HCT116 (cell line): ENCODE results near the gene CCNL2.

Source experiments
- CEBPB ChIP-seq: IDR thresholded peaks from 2 replicates; pipeline ENCODE4 v1.6.1; 2012; ENCODE audit warnings: low read depth
- CTCF ChIP-seq, 3 experiments: fragments of 200-600 bp in 1 of 3; sonication (generic) in 1 of 3; IDR thresholded peaks in 2 of 3; conservative IDR thresholded peaks in 1 of 3; 2 replicates each; pipeline ENCODE4 v1.5.1; 2012 to 2017; ENCODE audit warnings: low read depth in 2 of 3, low read length in 2 of 3, antibody characterized with exemption in 1 of 3, borderline replicate concordance in 1 of 3, control low read depth in 1 of 3, mild to moderate bottlenecking in 1 of 3, mixed read lengths in 1 of 3, mixed run types in 1 of 3, moderate library complexity in 1 of 3; ENCODE audit not compliant: insufficient read depth in 1 of 3
- EZH2 ChIP-seq: fragments of 200-600 bp; sonication (generic); IDR thresholded peaks from 2 replicates; pipeline ENCODE4 v1.6.1; 2017; ENCODE audit warnings: antibody characterized with exemption, mixed run types
- JUND ChIP-seq: IDR thresholded peaks from 2 replicates; pipeline ENCODE4 v1.6.1; 2012
- MAX ChIP-seq: IDR thresholded peaks from 2 replicates; pipeline ENCODE4 v1.6.1; 2012
- POLR2A ChIP-seq: IDR thresholded peaks from 2 replicates; pipeline ENCODE4 v1.7.0; 2011; ENCODE audit warnings: borderline replicate concordance; ENCODE audit not compliant: insufficient read depth, insufficient read length; ENCODE audit errors: extremely low read depth

DNA sequence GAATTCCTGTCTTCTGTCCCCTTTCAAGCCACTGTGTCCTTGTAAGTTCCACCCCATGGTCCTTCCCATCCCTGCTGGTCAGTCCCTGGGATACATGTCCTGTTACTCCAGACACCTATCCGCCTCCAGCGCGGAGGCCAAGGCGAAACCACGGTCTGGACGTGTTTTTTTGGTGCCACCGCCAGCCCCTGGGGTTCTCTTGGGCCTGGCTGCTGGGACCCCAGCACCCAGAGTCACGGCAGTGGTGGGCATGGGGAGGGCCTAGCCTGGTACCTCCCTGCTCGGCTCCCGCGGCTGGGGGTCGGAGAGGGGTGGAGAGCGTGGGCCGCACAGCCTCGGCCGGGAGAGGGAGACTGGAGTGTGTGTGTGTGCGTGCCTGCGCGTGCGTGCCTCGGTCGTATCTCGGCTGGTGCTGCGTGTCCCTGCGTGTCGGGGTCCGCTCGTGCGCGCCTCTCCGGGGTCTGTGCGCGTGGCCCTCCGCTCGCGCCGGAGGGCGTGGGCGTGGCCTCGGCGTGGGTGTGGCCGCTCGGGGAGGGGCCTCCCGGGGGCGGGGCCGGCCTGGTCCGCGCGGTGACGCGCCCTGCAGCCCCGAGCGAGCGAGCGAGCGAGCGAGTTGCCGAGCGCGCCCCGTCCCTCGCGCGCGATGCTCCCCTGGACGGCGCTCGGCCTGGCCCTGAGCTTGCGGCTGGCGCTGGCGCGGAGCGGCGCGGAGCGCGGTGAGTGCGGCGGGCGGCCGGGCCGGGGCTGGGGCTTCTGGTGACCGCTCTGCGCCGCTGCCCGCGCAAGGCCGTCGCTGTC, 36.2 kb upstream of the CCNL2 start, which contains the start of gene VWA1:
- TF ChIP-seq CTCF (IDR thresholded peaks at IDR 0.05 in 2 of 3, conservative IDR thresholded peaks at IDR 0.05 in 1 of 3; ENCODE audit: borderline replicate concordance in 1 of 3, insufficient read depth in 1 of 3, low read depth in 2 of 3, low read length in 2 of 3) (no peak), JUND (no peak), CEBPB (no peak), EZH2 (no peak), POLR2A (peak; percentile 70), MAX (no peak)
